GM12878 (cell line): ENCODE data around the gene NR3C1. TPM values are rescaled to one million over a fixed set of nuclear protein-coding genes. Genes with fewer than 3 reads are reported as not detected.

Source experiments
- ASH2L ChIP-seq: fragments of 300-600, 200-600 bp; sonication (generic); IDR thresholded peaks from 2 replicates; pipeline ENCODE4 v1.6.1; 2017; ENCODE audit warnings: low read depth, mild to moderate bottlenecking, borderline replicate concordance
- BCL3 ChIP-seq: IDR thresholded peaks from 2 replicates; pipeline ENCODE4 v1.6.1; 2011; ENCODE audit warnings: borderline replicate concordance, low read depth, mild to moderate bottlenecking, moderate library complexity, low read length; ENCODE audit not compliant: insufficient read depth, poor library complexity, severe bottlenecking
- BRCA1 ChIP-seq: IDR thresholded peaks from 2 replicates; pipeline ENCODE4 v1.6.1; 2011; ENCODE audit warnings: low read depth, low read length, improper control_type of control experiment
- CBFB ChIP-seq: IDR thresholded peaks from 2 replicates; pipeline ENCODE4 v1.6.1; 2016; ENCODE audit warnings: antibody characterized with exemption, low read depth
- CHD4 ChIP-seq: fragments of 200-600 bp; sonication (generic); IDR thresholded peaks from 2 replicates; pipeline ENCODE4 v1.6.1; 2016; ENCODE audit warnings: mild to moderate bottlenecking
- EP300 ChIP-seq, 2 experiments: fragments of 150-350 bp in 1 of 2; IDR thresholded peaks; 2 replicates each; pipeline ENCODE4 v1.6.1; 2011 to 2012; ENCODE audit warnings: low read depth in 2 of 2, low read length in 2 of 2, borderline replicate concordance in 1 of 2, improper control_type of control experiment in 1 of 2, inconsistent platforms in 1 of 2; ENCODE audit not compliant: control insufficient read depth in 1 of 2
- FOXK2 ChIP-seq: fragments of 450-650 bp; IDR thresholded peaks from 2 replicates; pipeline ENCODE4 v1.6.1; 2017; ENCODE audit warnings: mild to moderate bottlenecking, moderate library complexity
- FOXM1 ChIP-seq: IDR thresholded peaks from 2 replicates; pipeline ENCODE4 v1.6.1; 2012; ENCODE audit warnings: low read depth, mild to moderate bottlenecking, inconsistent platforms, low read length, moderate library complexity
- GABPA ChIP-seq: IDR thresholded peaks from 2 replicates; pipeline ENCODE4 v1.6.1; 2014; ENCODE audit warnings: antibody characterized with exemption, low read depth, mild to moderate bottlenecking, inconsistent platforms
- IKZF2 ChIP-seq, 2 experiments: fragments of 450-650 bp; IDR thresholded peaks; 2 replicates each; pipeline ENCODE4 v1.6.1; 2017; ENCODE audit warnings: mild to moderate bottlenecking in 2 of 2, moderate library complexity in 2 of 2
- IRF4 ChIP-seq: IDR thresholded peaks from 2 replicates; pipeline ENCODE4 v1.6.1; 2011; ENCODE audit warnings: low read depth, low read length
- KDM1A ChIP-seq: fragments of 200-600 bp; sonication (generic); IDR thresholded peaks from 2 replicates; pipeline ENCODE4 v1.6.1; 2016; ENCODE audit warnings: borderline replicate concordance
- NFXL1 ChIP-seq: fragments of 450-650 bp; IDR thresholded peaks from 2 replicates; pipeline ENCODE4 v1.6.1; 2017; ENCODE audit warnings: antibody characterized with exemption, mild to moderate bottlenecking, borderline replicate concordance
- NFYA ChIP-seq: IDR thresholded peaks from 2 replicates; pipeline ENCODE4 v1.6.1; 2011; ENCODE audit warnings: low read depth, mild to moderate bottlenecking, low read length, improper control_type of control experiment, borderline replicate concordance
- NR2F1 ChIP-seq: fragments of 450-650 bp; conservative IDR thresholded peaks from 2 replicates; pipeline ENCODE4 v1.6.1; 2017; ENCODE audit warnings: mild to moderate bottlenecking
- RAD21 ChIP-seq: IDR thresholded peaks from 2 replicates; pipeline ENCODE4 v1.6.1; 2011; ENCODE audit warnings: mild to moderate bottlenecking, low read depth, low read length, moderate library complexity; ENCODE audit not compliant: insufficient read depth
- SKIL ChIP-seq: fragments of 450-650 bp; IDR thresholded peaks from 2 replicates; pipeline ENCODE4 v1.6.1; 2017; ENCODE audit warnings: mild to moderate bottlenecking, low read depth, inconsistent platforms; ENCODE audit not compliant: poor library complexity, severe bottlenecking
- SMAD5 ChIP-seq: IDR thresholded peaks from 2 replicates; pipeline ENCODE4 v1.6.1; 2016; ENCODE audit warnings: antibody characterized with exemption, low read depth
- SREBF2 ChIP-seq: IDR thresholded peaks from 2 replicates; pipeline ENCODE4 v1.6.1; 2012; ENCODE audit warnings: mild to moderate bottlenecking, low read length
- SUZ12 ChIP-seq: fragments of 200-600 bp; sonication (generic); IDR thresholded peaks from one replicate; pipeline ENCODE4 v1.6.1; 2018; ENCODE audit warnings: antibody characterized with exemption, mild to moderate bottlenecking; ENCODE audit not compliant: unreplicated experiment
- YBX1 ChIP-seq: fragments of 450-650 bp; IDR thresholded peaks from 2 replicates; pipeline ENCODE4 v1.6.1; 2016; ENCODE audit warnings: antibody characterized with exemption
- ZNF384 ChIP-seq: IDR thresholded peaks from 2 replicates; pipeline ENCODE4 v1.6.1; 2012; ENCODE audit warnings: low read depth, mild to moderate bottlenecking, low read length, improper control_type of control experiment, borderline replicate concordance
- polyA plus RNA-seq, 11 experiments: library from polyadenylated mRNA; depleted of rRNA in 4 of 11; unstranded in 6 of 11; stranded (reverse) in 5 of 11; fragments of >200 nt; fragmentation: Nextera tagmentation in 4 of 11; fragmentation: Illumina TruSeq in 1 of 11; extraction: Ambion mirVana in 4 of 11; extraction: Trizol in 1 of 11; gene quantifications; 1 replicate in 1 of 11; 2 replicates in 10 of 11; pipeline versions ENCODE4 v1.2.1 to v1.2.3, GENCODE V29; 2011 to 2016; ENCODE audit warnings: inconsistent platforms in 2 of 11, missing spikeins in 2 of 11, low read depth in 1 of 11
- total RNA-seq, 4 experiments: library from RNA; depleted of rRNA in 3 of 4; stranded (reverse); fragments of >200 nt in 3 of 4; fragmentation: Illumina TruSeq in 1 of 4; extraction: Trizol in 1 of 4; gene quantifications; 2 replicates each; pipeline versions ENCODE4 v1.2.1 to v1.2.3, GENCODE V29; 2013 to 2021
- TF ChIP-seq, protein P1 (sequence below): fragments of 150-350 bp; IDR thresholded peaks from 2 replicates; pipeline ENCODE4 v1.6.1; 2014; ENCODE audit warnings: mild to moderate bottlenecking, low read depth, low read length
- TF ChIP-seq, protein P2 (sequence below), 3 experiments: IDR thresholded peaks in 2 of 3; conservative IDR thresholded peaks in 1 of 3; 2 replicates each; pipeline ENCODE4 v1.5.1; 2011; ENCODE audit warnings: low read depth in 3 of 3, low read length in 3 of 3, mild to moderate bottlenecking in 3 of 3, control low read depth in 2 of 3, moderate library complexity in 2 of 3, inconsistent platforms in 1 of 3, mixed read lengths in 1 of 3; ENCODE audit not compliant: control insufficient read depth in 2 of 3, insufficient read depth in 1 of 3; ENCODE audit errors: extremely low read depth in 1 of 3

Gene NR3C1
- total and polyA plus RNA-seq, 10 of the 15 experiments (the other 5 are each of a cell fraction or from before 2014, with no cell fraction given), result 49.7 to 141 (median 109) TPM

- TF ChIP-seq EP300 (IDR thresholded peaks at IDR 0.05; ENCODE audit: borderline replicate concordance in 1 of 2, control insufficient read depth in 1 of 2, low read depth in 2 of 2, low read length in 2 of 2) (peak in 1 of 2 experiments; percentile 44; a peak in 1 of 4 replicates), GABPA (no peak), SMAD5 (no peak), IRF4 (no peak), SREBF2 (no peak), FOXM1 (no peak), ASH2L (no peak), CHD4 (no peak), NFXL1 (no peak), KDM1A (no peak), NR2F1 (peak; percentile 78), SKIL (no peak), ZNF384 (no peak), SUZ12 (no peak), BCL3 (no peak), RAD21 (no peak), FOXK2 (no peak), BRCA1 (no peak), YBX1 (no peak), NFYA (no peak), IKZF2 (IDR thresholded peaks at IDR 0.05) (no peak), CBFB (no peak)
- TF ChIP-seq, protein P1, sequence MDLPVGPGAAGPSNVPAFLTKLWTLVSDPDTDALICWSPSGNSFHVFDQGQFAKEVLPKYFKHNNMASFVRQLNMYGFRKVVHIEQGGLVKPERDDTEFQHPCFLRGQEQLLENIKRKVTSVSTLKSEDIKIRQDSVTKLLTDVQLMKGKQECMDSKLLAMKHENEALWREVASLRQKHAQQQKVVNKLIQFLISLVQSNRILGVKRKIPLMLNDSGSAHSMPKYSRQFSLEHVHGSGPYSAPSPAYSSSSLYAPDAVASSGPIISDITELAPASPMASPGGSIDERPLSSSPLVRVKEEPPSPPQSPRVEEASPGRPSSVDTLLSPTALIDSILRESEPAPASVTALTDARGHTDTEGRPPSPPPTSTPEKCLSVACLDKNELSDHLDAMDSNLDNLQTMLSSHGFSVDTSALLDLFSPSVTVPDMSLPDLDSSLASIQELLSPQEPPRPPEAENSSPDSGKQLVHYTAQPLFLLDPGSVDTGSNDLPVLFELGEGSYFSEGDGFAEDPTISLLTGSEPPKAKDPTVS, result no peak
- TF ChIP-seq, protein P2, sequence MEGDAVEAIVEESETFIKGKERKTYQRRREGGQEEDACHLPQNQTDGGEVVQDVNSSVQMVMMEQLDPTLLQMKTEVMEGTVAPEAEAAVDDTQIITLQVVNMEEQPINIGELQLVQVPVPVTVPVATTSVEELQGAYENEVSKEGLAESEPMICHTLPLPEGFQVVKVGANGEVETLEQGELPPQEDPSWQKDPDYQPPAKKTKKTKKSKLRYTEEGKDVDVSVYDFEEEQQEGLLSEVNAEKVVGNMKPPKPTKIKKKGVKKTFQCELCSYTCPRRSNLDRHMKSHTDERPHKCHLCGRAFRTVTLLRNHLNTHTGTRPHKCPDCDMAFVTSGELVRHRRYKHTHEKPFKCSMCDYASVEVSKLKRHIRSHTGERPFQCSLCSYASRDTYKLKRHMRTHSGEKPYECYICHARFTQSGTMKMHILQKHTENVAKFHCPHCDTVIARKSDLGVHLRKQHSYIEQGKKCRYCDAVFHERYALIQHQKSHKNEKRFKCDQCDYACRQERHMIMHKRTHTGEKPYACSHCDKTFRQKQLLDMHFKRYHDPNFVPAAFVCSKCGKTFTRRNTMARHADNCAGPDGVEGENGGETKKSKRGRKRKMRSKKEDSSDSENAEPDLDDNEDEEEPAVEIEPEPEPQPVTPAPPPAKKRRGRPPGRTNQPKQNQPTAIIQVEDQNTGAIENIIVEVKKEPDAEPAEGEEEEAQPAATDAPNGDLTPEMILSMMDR (IDR thresholded peaks at IDR 0.05 in 2 of 3, conservative IDR thresholded peaks at IDR 0.05 in 1 of 3; ENCODE audit: control insufficient read depth in 2 of 3, extremely low read depth in 1 of 3, insufficient read depth in 1 of 3, low read depth in 3 of 3, low read length in 3 of 3), result no peak
These were observed 31.0 kb upstream of the NR3C1 start (continued) for GRCh38 chr5:143434261-143435209.
